ENCODE data around the gene ATM.

The ATM gene

DNA sequence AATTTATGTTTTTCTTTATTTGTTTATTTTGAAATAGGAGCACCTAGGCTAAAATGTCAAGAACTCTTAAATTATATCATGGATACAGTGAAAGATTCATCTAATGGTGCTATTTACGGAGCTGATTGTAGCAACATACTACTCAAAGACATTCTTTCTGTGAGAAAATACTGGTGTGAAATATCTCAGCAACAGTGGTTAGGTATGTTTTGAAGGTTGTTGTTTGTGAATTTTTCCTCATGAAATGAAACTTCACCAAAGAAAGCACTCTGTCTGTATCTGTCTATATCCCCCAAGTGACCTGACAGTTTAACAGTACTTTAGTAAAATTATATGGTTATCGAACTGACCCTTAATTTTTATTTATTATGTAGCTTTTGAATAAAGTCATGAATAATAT is 12.8 kb downstream of the ATM start:
- POLR2A ChIA-PET, result interaction anchor here (0.7 to 1.4 kb wide), 2 partner anchors 12 to 13 kb away, joined by 3 read pairs; partner anchors contain the start of genes ATM and NPAT
- DNase-seq (ENCODE audit: extremely low spot score), result no peak
- CTCF ChIA-PET, result no interaction called here
- TF ChIP-seq BHLHE40 (IDR thresholded peaks at IDR 0.05; ENCODE audit: borderline replicate concordance) (no peak), HDGF (IDR thresholded peaks at IDR 0.05; ENCODE audit: borderline replicate concordance) (no peak), L3MBTL2 (conservative IDR thresholded peaks at IDR 0.05) (no peak), FOXK2 (IDR thresholded peaks at IDR 0.05) (no peak)

DNA sequence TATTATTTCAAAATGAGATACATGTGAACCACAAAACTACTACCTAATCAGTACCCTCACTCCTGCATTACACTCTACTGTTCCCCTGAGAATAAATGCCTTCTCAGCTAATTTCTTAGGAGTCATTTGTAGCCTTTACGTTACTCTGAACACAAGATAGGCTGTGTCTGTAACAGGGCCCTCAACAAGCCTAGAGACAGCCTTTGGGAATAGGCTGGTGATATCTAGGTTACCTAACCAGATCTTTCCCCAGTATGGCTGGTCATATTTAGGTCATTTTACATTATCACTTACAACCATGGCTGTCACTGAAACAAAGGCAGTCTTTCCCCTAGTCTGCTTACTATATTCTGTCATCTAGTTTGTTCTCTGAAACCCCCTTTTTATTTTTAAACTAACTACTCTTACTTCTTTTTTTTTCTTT is 14.2 kb downstream of the ATM start:
- ChIA-PET POLR2A (no interaction called here), CTCF (interaction anchor here (0.6 kb wide), 1 partner anchor 228 kb away, joined by 3 read pairs; the partner anchor contains the start of gene CUL5)
- no peak for DNase-seq (ENCODE audit: extremely low spot score)

DNA sequence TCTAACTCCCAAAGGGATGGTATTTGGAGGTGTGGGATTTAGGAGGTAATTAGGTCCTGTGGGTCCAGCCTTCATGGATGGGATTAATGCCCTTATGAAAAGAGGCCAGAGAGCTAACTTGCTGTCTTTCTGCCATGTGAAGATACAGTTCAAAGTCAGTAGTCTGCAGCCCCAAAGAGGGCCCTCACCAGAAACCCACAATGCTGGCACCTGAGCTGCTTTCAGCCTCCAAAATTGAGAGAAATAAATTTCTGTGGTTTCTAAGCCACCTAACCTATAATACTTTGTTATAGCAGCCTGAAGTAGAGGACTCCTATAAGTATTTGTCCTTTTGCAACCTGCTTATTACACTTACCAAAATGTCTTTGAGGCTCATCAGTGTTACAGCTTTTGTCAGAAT is 16.2 kb downstream of the ATM start:
- ChIA-PET CTCF (no interaction called here), POLR2A (no interaction called here)
- TF ChIP-seq, protein P1, sequence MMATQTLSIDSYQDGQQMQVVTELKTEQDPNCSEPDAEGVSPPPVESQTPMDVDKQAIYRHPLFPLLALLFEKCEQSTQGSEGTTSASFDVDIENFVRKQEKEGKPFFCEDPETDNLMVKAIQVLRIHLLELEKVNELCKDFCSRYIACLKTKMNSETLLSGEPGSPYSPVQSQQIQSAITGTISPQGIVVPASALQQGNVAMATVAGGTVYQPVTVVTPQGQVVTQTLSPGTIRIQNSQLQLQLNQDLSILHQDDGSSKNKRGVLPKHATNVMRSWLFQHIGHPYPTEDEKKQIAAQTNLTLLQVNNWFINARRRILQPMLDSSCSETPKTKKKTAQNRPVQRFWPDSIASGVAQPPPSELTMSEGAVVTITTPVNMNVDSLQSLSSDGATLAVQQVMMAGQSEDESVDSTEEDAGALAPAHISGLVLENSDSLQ (IDR thresholded peaks at IDR 0.05), result no peak
- TF ChIP-seq BHLHE40 (IDR thresholded peaks at IDR 0.05; ENCODE audit: borderline replicate concordance) (no peak), L3MBTL2 (conservative IDR thresholded peaks at IDR 0.05) (no peak), ARNT (IDR thresholded peaks at IDR 0.05) (no peak), FOXM1 (IDR thresholded peaks at IDR 0.05; ENCODE audit: borderline replicate concordance) (no peak), SP1 (IDR thresholded peaks at IDR 0.05) (no peak), NFRKB (IDR thresholded peaks at IDR 0.05) (no peak), SUZ12 (IDR thresholded peaks at IDR 0.05) (no peak), FOXA1 (IDR thresholded peaks at IDR 0.05) (no peak), TARDBP (IDR thresholded peaks at IDR 0.05) (no peak), ELF4 (IDR thresholded peaks at IDR 0.05) (no peak), LEF1 (IDR thresholded peaks at IDR 0.05; ENCODE audit: borderline replicate concordance) (no peak), FOXK2 (IDR thresholded peaks at IDR 0.05) (no peak)
- DNase-seq (ENCODE audit: extremely low spot score), result no peak

More for the DNA sequence above, 14.2 kb downstream of the ATM start:
- TF ChIP-seq CTBP1 (IDR thresholded peaks at IDR 0.05; ENCODE audit: borderline replicate concordance) (no peak), ELF4 (IDR thresholded peaks at IDR 0.05) (no peak), HDGF (IDR thresholded peaks at IDR 0.05; ENCODE audit: borderline replicate concordance) (no peak), ZNF384 (IDR thresholded peaks at IDR 0.05) (no peak), SP1 (IDR thresholded peaks at IDR 0.05) (no peak), TARDBP (IDR thresholded peaks at IDR 0.05) (no peak), LEF1 (IDR thresholded peaks at IDR 0.05; ENCODE audit: borderline replicate concordance) (no peak), L3MBTL2 (conservative IDR thresholded peaks at IDR 0.05) (no peak), NFRKB (IDR thresholded peaks at IDR 0.05) (no peak), SUZ12 (IDR thresholded peaks at IDR 0.05) (no peak), ARNT (IDR thresholded peaks at IDR 0.05) (no peak), FOXA1 (IDR thresholded peaks at IDR 0.05) (no peak), BHLHE40 (IDR thresholded peaks at IDR 0.05; ENCODE audit: borderline replicate concordance) (no peak), FOXK2 (IDR thresholded peaks at IDR 0.05) (no peak), FOXM1 (IDR thresholded peaks at IDR 0.05; ENCODE audit: borderline replicate concordance) (no peak)
- TF ChIP-seq, protein P1 (IDR thresholded peaks at IDR 0.05), result no peak

DNA sequence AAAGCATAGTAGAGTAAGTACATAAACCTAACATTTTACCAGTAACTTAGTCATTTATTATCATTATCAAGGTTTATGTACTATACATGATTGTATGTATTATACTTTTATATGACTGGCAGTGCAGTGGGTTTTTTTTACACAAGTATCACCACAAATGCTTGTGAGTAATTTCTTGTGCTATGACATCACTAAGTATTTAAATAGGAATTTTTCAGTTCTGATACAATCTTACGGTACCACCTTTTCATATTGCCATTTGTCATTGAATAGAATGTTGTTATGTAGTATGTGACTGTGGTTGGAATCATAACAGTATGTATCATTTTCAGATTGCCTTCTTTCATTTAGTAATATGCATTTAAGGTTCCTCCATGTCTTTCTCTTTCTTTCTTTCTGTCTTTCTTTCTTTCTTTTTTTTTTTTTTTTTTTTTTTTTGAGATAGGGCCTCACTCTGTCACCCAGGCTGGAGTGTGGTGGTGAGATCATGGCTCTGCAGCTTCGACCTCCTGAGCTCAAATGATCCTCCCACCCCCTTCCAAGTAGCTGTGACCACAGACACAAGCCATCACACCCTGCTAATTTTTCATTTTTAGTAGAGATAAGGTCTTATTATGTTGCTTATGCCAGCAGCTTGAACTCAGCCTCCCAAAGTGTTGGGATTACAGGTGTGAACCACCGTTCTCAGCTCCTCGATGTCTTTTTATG is 18.6 kb downstream of the ATM start:
- POLR2A ChIA-PET, result no interaction called here
- TF ChIP-seq NFRKB (IDR thresholded peaks at IDR 0.05) (no peak), ZNF384 (IDR thresholded peaks at IDR 0.05) (no peak), ELF4 (IDR thresholded peaks at IDR 0.05) (no peak), SP1 (IDR thresholded peaks at IDR 0.05) (no peak), FOXK2 (IDR thresholded peaks at IDR 0.05) (no peak), SUZ12 (IDR thresholded peaks at IDR 0.05) (no peak), ARNT (IDR thresholded peaks at IDR 0.05) (no peak), CTBP1 (IDR thresholded peaks at IDR 0.05; ENCODE audit: borderline replicate concordance) (no peak), L3MBTL2 (conservative IDR thresholded peaks at IDR 0.05) (no peak), LEF1 (IDR thresholded peaks at IDR 0.05; ENCODE audit: borderline replicate concordance) (no peak), FOXM1 (IDR thresholded peaks at IDR 0.05; ENCODE audit: borderline replicate concordance) (no peak), TARDBP (IDR thresholded peaks at IDR 0.05) (no peak), HDGF (IDR thresholded peaks at IDR 0.05; ENCODE audit: borderline replicate concordance) (no peak), FOXA1 (IDR thresholded peaks at IDR 0.05) (no peak), BHLHE40 (IDR thresholded peaks at IDR 0.05; ENCODE audit: borderline replicate concordance) (no peak)
- TF ChIP-seq, protein P1 (IDR thresholded peaks at IDR 0.05), result no peak
- no peak for DNase-seq (ENCODE audit: extremely low spot score)
- CTCF ChIA-PET, result no interaction called here

DNA sequence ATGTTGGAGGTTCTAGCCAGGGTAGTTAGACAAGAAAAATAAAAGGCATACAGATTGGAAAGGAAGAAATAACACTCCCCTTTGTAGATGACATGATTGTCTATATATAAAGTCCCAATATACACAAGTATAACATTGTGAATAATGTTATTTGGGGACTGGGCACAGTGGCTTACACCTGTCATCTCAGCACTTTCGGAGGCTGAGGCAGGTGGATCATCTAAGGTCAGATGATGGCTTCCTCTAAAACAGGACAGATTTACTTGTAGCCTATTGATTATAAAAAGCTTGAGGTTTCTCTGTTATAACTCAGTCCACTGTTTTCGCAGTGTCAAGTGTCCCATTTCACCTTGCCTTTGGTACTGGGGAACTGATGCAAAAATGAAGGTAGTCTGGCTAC is 19.6 kb downstream of the ATM start:
- CTCF ChIA-PET, result no interaction called here
- POLR2A ChIA-PET, result no interaction called here
- DNase-seq (ENCODE audit: extremely low spot score), result no peak
- TF ChIP-seq L3MBTL2 (conservative IDR thresholded peaks at IDR 0.05) (no peak), NFRKB (IDR thresholded peaks at IDR 0.05) (no peak), ZNF384 (IDR thresholded peaks at IDR 0.05) (no peak), FOXM1 (IDR thresholded peaks at IDR 0.05; ENCODE audit: borderline replicate concordance) (no peak), SUZ12 (IDR thresholded peaks at IDR 0.05) (no peak), CTBP1 (IDR thresholded peaks at IDR 0.05; ENCODE audit: borderline replicate concordance) (no peak), HDGF (IDR thresholded peaks at IDR 0.05; ENCODE audit: borderline replicate concordance) (no peak), LEF1 (IDR thresholded peaks at IDR 0.05; ENCODE audit: borderline replicate concordance) (no peak), TARDBP (IDR thresholded peaks at IDR 0.05) (no peak), SP1 (IDR thresholded peaks at IDR 0.05) (no peak), BHLHE40 (IDR thresholded peaks at IDR 0.05; ENCODE audit: borderline replicate concordance) (no peak), FOXK2 (IDR thresholded peaks at IDR 0.05) (no peak), ELF4 (IDR thresholded peaks at IDR 0.05) (no peak), FOXA1 (IDR thresholded peaks at IDR 0.05) (no peak), ARNT (IDR thresholded peaks at IDR 0.05) (no peak)
- TF ChIP-seq, protein P1 (IDR thresholded peaks at IDR 0.05), result no peak

All from HEK293T (cell line).